Colonic mucosa (tissue), 4 donors: ENCODE data around the gene SCN1B. TPM values are rescaled to one million over a fixed set of nuclear protein-coding genes. Genes with fewer than 3 reads are reported as not detected.

Experiments
- DNase-seq: peaks from one replicate; pipeline ENCODE4 v3.0.0-alpha.2; 2020
- H3K27ac ChIP-seq: fragments of 200-600 bp; one replicate; pipeline ENCODE4 v1.8.0; 2021
- H3K27me3 ChIP-seq: fragments of 200-600 bp; one replicate; pipeline ENCODE4 v1.8.0; 2021
- H3K36me3 ChIP-seq: fragments of 200-600 bp; one replicate; pipeline ENCODE4 v1.8.0; 2021
- H3K4me1 ChIP-seq: fragments of 200-600 bp; one replicate; pipeline ENCODE4 v1.8.0; 2021; ENCODE audit warnings: mild to moderate bottlenecking
- H3K4me3 ChIP-seq: fragments of 200-600 bp; one replicate; pipeline ENCODE4 v1.8.0; 2021
- H3K9ac ChIP-seq, 2 donors: one replicate each; pipeline ENCODE4 v1.7.0; 2013; ENCODE audit warnings: control low read depth in 2 of 2, low read depth in 2 of 2, low read length in 2 of 2
- H3K9me3 ChIP-seq: fragments of 200-600 bp; one replicate; pipeline ENCODE4 v1.8.0; 2021
- CTCF ChIP-seq: fragments of 200-600 bp; IDR thresholded peaks from one replicate; pipeline ENCODE4 v1.8.0; 2022; ENCODE audit warnings: antibody characterized with exemption, mild to moderate bottlenecking
- intact Hi-C: fragments of 100-400 bp; cut with DNase I; formaldehyde crosslinking; loops from one replicate; pipeline ENCODE4 v1.14.1; 2022
- total RNA-seq, 2 donors: library from RNA; stranded (reverse); fragmentation: NEBNext Ultra II Directional in 1 of 2; extraction: Animal tissue kit (Norgen Biotek cat#: 25700) in 1 of 2; gene quantifications; one replicate each; pipeline ENCODE4 v1.2.1, GENCODE V29; 2021
- donor health status: healthy.
- donor health status: DM: no; HTN: no; CAD: no.
- donor health status: DM: no; HTN: no; CAD: no.

SCN1B gene
- total RNA-seq, 2 donors from 2014 or later = 1.8 to 2.1 TPM

GRCh38 chr19:34999498-35000337, 30.6 kb upstream of the SCN1B start, which contains the start of gene GRAMD1A:
Gene GRAMD1A (plus strand): TSS chr19:35000323. CDS start chr19:35000479, 156 bp downstream.
- peak; percentile 90 for DNase-seq
- peak within 1 kb of the TSS; percentile 96 for H3K27ac ChIP-seq
- H3K9me3 ChIP-seq = no peaks in the 10 kb centered on the region
- peak within 1 kb of the TSS; percentile 79 for H3K4me3 ChIP-seq
- no peaks in the 10 kb centered on the region for H3K27me3 ChIP-seq
- H3K36me3 ChIP-seq = no peaks in the 10 kb centered on the region
- H3K9ac ChIP-seq = peak within 1 kb of the TSS; percentile 95 to 96
- intact Hi-C loops = no loop called here
- H3K4me1 ChIP-seq = peaks cover 20% of the 10 kb centered on the region
- TF ChIP-seq CTCF = no peak

- Histone ChIP-seq H3K36me3 (no peaks in the 10 kb centered on the region), H3K27me3 (no peaks in the 10 kb centered on the region), H3K27ac (peak overlapping the region; percentile 96), H3K9ac (peak overlapping the region; percentile 91 to 95), H3K4me3 (peak overlapping the region; percentile 79), H3K4me1 (peaks cover 14% of the 10 kb centered on the region), H3K9me3 (no peaks in the 10 kb centered on the region)
- TF ChIP-seq CTCF = no peak
- DNase-seq = no peak
- intact Hi-C loops = no loop called here
Observed at GRCh38 chr19:35000338-35000646, 30.0 kb upstream of the SCN1B start.

- DNase-seq = peak; percentile 50
- Histone ChIP-seq H3K9me3 (no peaks in the 10 kb centered on the region), H3K4me1 (peaks cover 13% of the 10 kb centered on the region), H3K27ac (peak overlapping the region; percentile 96), H3K9ac (peak overlapping the region; percentile 91 to 95), H3K4me3 (peak overlapping the region; percentile 79), H3K27me3 (no peaks in the 10 kb centered on the region), H3K36me3 (no peaks in the 10 kb centered on the region)
- intact Hi-C loops = no loop called here
- TF ChIP-seq CTCF = no peak
Observed at GRCh38 chr19:35000647-35001501, 29.4 kb upstream of the SCN1B start.

- no peak for TF ChIP-seq CTCF
- H3K36me3 ChIP-seq = no peaks in the 10 kb centered on the region
- H3K9ac ChIP-seq = peak overlapping the region; percentile 15 to 91
- H3K9me3 ChIP-seq = no peaks in the 10 kb centered on the region
- DNase-seq = no peak
- H3K4me3 ChIP-seq = no peak overlapping the region
- no peak overlapping the region for H3K27ac ChIP-seq
- H3K4me1 ChIP-seq = peaks cover 4% of the 10 kb centered on the region
- intact Hi-C loops = no loop called here
- no peaks in the 10 kb centered on the region for H3K27me3 ChIP-seq
Observed at GRCh38 chr19:35002037-35002535, 28.2 kb upstream of the SCN1B start.

GRCh38 chr19:35004517-35005255, 25.6 kb upstream of the SCN1B start:
- no peak for TF ChIP-seq CTCF
- DNase-seq = no peak
- no peaks in the 10 kb centered on the region for H3K36me3 ChIP-seq
- no peaks in the 10 kb centered on the region for H3K27me3 ChIP-seq
- H3K9ac ChIP-seq = peak overlapping the region; percentile 13 to 35
- no peaks in the 10 kb centered on the region for H3K9me3 ChIP-seq
- no peak overlapping the region for H3K27ac ChIP-seq
- no peak overlapping the region for H3K4me3 ChIP-seq
- intact Hi-C loops = no loop called here
- H3K4me1 ChIP-seq = peaks cover 4% of the 10 kb centered on the region
